GM10266 (cell line): ENCODE data around the gene CD101.

ENCODE experiments used
- DNase-seq: peaks from one replicate; pipeline ENCODE4 v3.0.0; 2012; ENCODE audit errors: extremely low spot score
- TF ChIP-seq, protein P1 (sequence below): IDR thresholded peaks from 2 replicates; pipeline ENCODE4 v1.5.1; 2012; ENCODE audit warnings: mild to moderate bottlenecking, low read depth; ENCODE audit not compliant: control insufficient read depth, insufficient read depth; ENCODE audit errors: missing control alignments

Gene CD101, protein sequence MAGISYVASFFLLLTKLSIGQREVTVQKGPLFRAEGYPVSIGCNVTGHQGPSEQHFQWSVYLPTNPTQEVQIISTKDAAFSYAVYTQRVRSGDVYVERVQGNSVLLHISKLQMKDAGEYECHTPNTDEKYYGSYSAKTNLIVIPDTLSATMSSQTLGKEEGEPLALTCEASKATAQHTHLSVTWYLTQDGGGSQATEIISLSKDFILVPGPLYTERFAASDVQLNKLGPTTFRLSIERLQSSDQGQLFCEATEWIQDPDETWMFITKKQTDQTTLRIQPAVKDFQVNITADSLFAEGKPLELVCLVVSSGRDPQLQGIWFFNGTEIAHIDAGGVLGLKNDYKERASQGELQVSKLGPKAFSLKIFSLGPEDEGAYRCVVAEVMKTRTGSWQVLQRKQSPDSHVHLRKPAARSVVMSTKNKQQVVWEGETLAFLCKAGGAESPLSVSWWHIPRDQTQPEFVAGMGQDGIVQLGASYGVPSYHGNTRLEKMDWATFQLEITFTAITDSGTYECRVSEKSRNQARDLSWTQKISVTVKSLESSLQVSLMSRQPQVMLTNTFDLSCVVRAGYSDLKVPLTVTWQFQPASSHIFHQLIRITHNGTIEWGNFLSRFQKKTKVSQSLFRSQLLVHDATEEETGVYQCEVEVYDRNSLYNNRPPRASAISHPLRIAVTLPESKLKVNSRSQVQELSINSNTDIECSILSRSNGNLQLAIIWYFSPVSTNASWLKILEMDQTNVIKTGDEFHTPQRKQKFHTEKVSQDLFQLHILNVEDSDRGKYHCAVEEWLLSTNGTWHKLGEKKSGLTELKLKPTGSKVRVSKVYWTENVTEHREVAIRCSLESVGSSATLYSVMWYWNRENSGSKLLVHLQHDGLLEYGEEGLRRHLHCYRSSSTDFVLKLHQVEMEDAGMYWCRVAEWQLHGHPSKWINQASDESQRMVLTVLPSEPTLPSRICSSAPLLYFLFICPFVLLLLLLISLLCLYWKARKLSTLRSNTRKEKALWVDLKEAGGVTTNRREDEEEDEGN

DNA sequence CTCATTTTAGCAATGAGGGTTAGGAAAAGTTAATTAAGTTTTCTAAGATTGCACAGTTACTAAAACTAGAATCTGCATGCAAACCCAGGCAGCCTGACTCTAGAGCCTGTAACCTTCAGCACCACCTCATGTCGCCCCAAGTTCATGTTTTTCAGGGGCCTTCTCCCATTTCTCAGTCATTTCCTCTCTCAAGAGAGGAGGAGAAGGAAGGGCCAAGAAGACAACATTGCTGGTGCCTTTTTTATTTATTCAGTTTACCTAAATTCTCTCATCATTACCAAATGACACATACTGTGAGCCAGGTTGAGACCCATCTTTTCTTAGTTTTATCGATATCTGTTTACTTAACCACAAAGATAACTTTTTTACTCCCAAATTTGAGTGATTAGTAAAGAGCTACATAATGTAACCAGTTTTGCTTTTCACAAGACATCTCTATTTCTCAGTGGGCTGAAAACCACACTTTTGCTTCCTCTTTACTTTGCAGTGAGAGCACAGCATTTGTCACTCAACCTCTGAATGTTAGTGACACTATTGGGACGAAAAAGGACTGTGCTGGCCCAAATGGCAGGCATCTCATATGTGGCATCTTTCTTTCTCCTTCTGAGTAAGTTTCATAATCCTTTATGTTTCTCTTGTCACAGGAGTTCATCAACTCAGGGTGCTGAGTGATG lies at the start of gene CD101:
TSS of gene CD101 (plus strand) at position 507 of the 674 bp plus-strand sequence. CDS start at position 565, 58 bp downstream.
- TF ChIP-seq, protein P1, sequence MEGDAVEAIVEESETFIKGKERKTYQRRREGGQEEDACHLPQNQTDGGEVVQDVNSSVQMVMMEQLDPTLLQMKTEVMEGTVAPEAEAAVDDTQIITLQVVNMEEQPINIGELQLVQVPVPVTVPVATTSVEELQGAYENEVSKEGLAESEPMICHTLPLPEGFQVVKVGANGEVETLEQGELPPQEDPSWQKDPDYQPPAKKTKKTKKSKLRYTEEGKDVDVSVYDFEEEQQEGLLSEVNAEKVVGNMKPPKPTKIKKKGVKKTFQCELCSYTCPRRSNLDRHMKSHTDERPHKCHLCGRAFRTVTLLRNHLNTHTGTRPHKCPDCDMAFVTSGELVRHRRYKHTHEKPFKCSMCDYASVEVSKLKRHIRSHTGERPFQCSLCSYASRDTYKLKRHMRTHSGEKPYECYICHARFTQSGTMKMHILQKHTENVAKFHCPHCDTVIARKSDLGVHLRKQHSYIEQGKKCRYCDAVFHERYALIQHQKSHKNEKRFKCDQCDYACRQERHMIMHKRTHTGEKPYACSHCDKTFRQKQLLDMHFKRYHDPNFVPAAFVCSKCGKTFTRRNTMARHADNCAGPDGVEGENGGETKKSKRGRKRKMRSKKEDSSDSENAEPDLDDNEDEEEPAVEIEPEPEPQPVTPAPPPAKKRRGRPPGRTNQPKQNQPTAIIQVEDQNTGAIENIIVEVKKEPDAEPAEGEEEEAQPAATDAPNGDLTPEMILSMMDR = no peak
- DNase-seq = peak; percentile 60

DNA sequence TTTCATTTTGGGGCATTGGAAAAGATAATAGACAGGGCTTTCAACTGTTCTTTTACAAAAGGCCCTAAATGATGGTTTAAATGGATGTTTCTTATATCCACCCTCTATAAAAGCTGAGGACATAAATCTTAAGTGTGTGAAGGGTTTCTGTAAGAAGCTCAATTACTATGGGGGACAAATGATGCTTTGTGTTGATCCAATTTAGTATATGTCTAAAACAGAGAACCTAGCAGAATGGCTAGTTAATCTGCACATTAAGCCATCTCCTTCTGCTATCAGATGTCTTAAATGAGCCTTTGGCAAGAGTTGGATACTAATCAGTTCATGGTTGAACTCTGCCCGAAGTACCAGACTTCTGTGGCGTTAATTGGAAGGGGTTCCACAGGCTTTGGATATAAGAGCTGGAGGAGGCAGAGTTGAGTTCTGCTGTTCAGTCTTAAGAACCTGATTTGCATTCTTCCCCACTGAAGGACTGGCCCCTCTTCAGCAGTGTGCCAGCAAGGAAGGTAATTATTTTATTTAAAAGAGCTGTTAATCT lies 48.8 kb upstream of the CD101 start:
- TF ChIP-seq, protein P1 = no peak
- DNase-seq = no peak

DNA sequence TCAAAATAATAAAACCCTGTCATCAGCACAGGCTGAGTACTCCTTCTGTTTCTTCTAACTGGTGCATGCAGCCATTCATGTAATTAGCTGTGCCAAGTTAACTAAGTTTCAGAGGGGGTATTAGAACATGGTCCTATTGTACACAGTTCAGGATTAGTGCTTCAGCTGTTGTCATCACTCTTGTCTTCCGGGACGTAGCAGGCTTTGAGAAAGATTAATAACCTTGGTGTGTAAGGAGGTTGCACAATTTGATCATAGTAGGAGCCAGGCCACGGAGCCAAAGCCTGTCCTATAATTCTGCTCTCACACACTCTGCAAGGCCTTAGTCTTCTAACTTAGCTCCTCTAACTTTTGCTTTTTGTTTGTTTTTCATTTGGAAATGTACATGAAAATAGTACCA lies 47.1 kb upstream of the CD101 start:
- no peak for DNase-seq
- TF ChIP-seq, protein P1 = no peak

DNA sequence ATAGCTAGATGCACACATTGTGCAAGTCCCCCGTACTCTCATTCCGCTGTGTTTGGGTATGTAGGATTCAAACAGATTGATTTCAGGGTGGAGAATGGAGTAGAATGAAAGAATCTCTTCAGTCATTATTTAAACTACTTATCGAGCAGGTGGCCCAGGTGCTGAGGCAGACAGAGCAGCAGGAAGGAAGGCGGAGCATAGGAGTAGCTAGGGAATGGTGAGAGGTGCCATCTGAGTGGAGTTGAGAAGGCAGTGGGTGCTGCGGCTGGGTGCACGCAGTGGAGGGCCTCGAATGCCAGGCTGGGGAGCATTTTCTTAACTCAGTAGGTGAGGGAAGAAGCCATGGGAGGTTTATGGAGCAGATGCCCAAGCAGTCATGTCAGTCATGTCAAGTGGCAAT lies 45.2 kb upstream of the CD101 start:
- no peak for DNase-seq
- TF ChIP-seq, protein P1 = no peak

DNA sequence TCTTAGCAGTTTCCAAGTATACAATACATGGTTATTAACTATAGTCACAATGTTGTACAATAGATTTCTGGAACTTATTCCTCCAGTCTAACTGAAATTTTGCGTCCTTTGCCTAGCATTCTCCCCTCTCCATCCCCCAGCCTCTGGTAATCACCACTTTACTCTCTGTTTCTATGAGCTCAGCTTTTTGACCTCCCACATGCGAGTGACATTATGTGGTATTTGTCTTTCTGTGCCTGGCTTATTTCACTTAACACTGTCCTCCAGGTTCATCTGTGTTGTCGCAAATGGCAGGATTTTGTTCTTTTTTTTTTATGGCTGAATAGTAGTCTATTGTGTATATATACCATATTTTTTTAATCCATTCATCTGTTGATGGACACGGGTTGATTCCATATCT lies 43.9 kb upstream of the CD101 start:
- TF ChIP-seq, protein P1 = no peak
- DNase-seq = no peak

DNA sequence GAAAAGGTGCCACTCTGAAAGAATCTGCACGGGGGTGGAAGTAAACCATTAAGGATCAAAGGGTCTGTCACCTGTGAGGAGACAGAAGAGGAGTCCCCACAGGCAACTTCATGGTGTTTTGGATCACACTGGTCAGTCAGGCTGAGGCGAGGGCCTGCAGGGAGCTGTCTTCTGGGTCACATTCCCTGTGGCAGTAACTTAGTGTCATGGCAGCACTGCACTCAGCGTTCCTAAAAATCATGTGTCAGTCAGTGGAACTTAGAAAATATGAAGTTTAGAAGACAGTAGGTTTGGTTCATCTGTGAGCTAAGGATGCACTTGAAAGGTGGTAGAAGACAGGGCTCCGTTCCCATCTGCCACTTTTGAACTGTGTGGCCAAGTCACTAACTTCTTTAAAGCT lies 43.5 kb upstream of the CD101 start:
- DNase-seq = no peak
- TF ChIP-seq, protein P1 = no peak
